HCT116 (cell line): ENCODE results near the gene TGFBR3L. TPM values are rescaled to one million over a fixed set of nuclear protein-coding genes. Genes with fewer than 3 reads are reported as not detected.

Experiments
- ATAC-seq: fragments of 200-7000 bp; cut with Tn5 transposase; 2 replicates; pipeline ENCODE4 v1.9.1; 2020; ENCODE audit warnings: mild to moderate bottlenecking, moderate library complexity
- BruUV-seq: library from RNA; stranded (reverse); fragments of 400-500 nt; replicated peaks from 2 replicates; lab custom pipeline; 2021; lab: Mats Ljungman, UMichigan
- CTCF ChIA-PET: fragments of 300-600 bp; sonication (Branson Sonifier 250); formaldehyde crosslinking; loops from one replicate; lab custom pipeline; 2021; ENCODE audit warnings: antibody characterized with exemption; lab: Charles Lee
- POLR2A ChIA-PET: fragments of 300-600, 350-600 bp; sonication (Branson Sonifier 250); formaldehyde crosslinking; loops from one replicate; lab custom pipeline; 2021; ENCODE audit warnings: antibody characterized with exemption; lab: Charles Lee
- RAD21 ChIA-PET, 2 experiments: fragments of 300-600 bp; sonication (Branson Sonifier 250); formaldehyde crosslinking; loops; one replicate each; lab custom pipeline; 2023; ENCODE audit warnings: low total read pairs in 2 of 2; ENCODE audit not compliant: uncharacterized antibody in 2 of 2, unreplicated experiment in 2 of 2, low non-redundant PET in 1 of 2; lab: Charles Lee
- DNase-seq: peaks from one replicate; pipeline ENCODE4 v3.0.0-alpha.2; 2010; ENCODE audit warnings: low read depth, low spot score
- H2AFZ ChIP-seq: fragments of 200-600 bp; shearing (Covaris generic), sonication (generic); 2 replicates; pipeline ENCODE4 v1.6.1; 2017; ENCODE audit warnings: low read depth, mixed run types, mixed read lengths, antibody characterized with exemption, low read length; ENCODE audit not compliant: poor library complexity, severe bottlenecking
- H3K27ac ChIP-seq: 2 replicates; pipeline ENCODE4 v1.5.1; 2012; ENCODE audit warnings: low read depth, low read length
- H3K27me3 ChIP-seq: fragments of 200-600 bp; sonication (generic); 2 replicates; pipeline ENCODE4 v1.6.1; 2016; ENCODE audit warnings: mixed run types, low read length, mixed read lengths; ENCODE audit not compliant: insufficient read depth
- H3K36me3 ChIP-seq, 2 experiments: fragments of 200-500 bp in 1 of 2; fragments of 200-600 bp in 1 of 2; sonication (Bioruptor generic) in 1 of 2; sonication (generic) in 1 of 2; 2 replicates each; pipeline versions ENCODE4 v1.5.1 to v1.6.1; 2014 to 2016; ENCODE audit warnings: low read length in 2 of 2, inconsistent platforms in 1 of 2, mixed read lengths in 1 of 2, mixed run types in 1 of 2; ENCODE audit not compliant: insufficient read depth in 2 of 2, control insufficient read depth in 1 of 2
- H3K4me1 ChIP-seq, 2 experiments: fragments of 200-600 bp in 1 of 2; sonication (generic) in 1 of 2; 2 replicates each; pipeline versions ENCODE4 v1.5.1 to v1.6.1; 2012 to 2017; ENCODE audit warnings: low read length in 2 of 2, inconsistent platforms in 1 of 2, mild to moderate bottlenecking in 1 of 2, mixed read lengths in 1 of 2, mixed run types in 1 of 2, moderate library complexity in 1 of 2; ENCODE audit not compliant: insufficient read depth in 2 of 2, control insufficient read depth in 1 of 2
- H3K4me2 ChIP-seq: fragments of 200-600 bp; sonication (generic); 2 replicates; pipeline ENCODE4 v1.6.1; 2017; ENCODE audit warnings: mixed run types, low read length, mixed read lengths
- H3K4me3 ChIP-seq, 2 experiments: fragments of 200-600 bp in 1 of 2; sonication (generic) in 1 of 2; replicated peaks in 1 of 2; 2 replicates each; pipeline ENCODE4 v1.5.1; 2011 to 2016; ENCODE audit warnings: low read length in 2 of 2, control low read depth in 1 of 2, low read depth in 1 of 2, mild to moderate bottlenecking in 1 of 2, mixed read lengths in 1 of 2, mixed run types in 1 of 2
- H3K79me2 ChIP-seq: fragments of 200-600 bp; sonication (generic); 2 replicates; pipeline ENCODE4 v1.6.1; 2017; ENCODE audit warnings: mild to moderate bottlenecking, mixed run types, low read length, moderate library complexity, mixed read lengths; ENCODE audit not compliant: insufficient read depth
- H3K9ac ChIP-seq: fragments of 200-600 bp; sonication (generic); 2 replicates; pipeline ENCODE4 v1.6.1; 2016; ENCODE audit warnings: low read length, mixed read lengths
- H3K9me2 ChIP-seq: fragments of 200-600 bp; sonication (generic), shearing (Covaris generic); 2 replicates; pipeline ENCODE4 v1.6.1; 2017; ENCODE audit warnings: mixed run types, mild to moderate bottlenecking, moderate library complexity; ENCODE audit not compliant: insufficient read depth
- H3K9me3 ChIP-seq, 2 experiments: fragments of 200-500 bp in 1 of 2; fragments of 200-600 bp in 1 of 2; sonication (Bioruptor generic) in 1 of 2; sonication (generic) in 1 of 2; 2 replicates each; pipeline ENCODE4 v1.6.1; 2014 to 2017; ENCODE audit warnings: low read length in 2 of 2, mixed read lengths in 2 of 2, inconsistent platforms in 1 of 2, low read depth in 1 of 2, mild to moderate bottlenecking in 1 of 2, mixed run types in 1 of 2, moderate library complexity in 1 of 2; ENCODE audit not compliant: control insufficient read depth in 1 of 2, insufficient read depth in 1 of 2
- H4K20me1 ChIP-seq: fragments of 200-600 bp; sonication (generic), shearing (Covaris generic); 2 replicates; pipeline ENCODE4 v1.6.1; 2017; ENCODE audit warnings: mixed run types, mild to moderate bottlenecking, moderate library complexity; ENCODE audit not compliant: insufficient read depth
- CEBPB ChIP-seq: IDR thresholded peaks from 2 replicates; pipeline ENCODE4 v1.6.1; 2012; ENCODE audit warnings: low read depth
- ELF1 ChIP-seq: IDR thresholded peaks from 2 replicates; pipeline ENCODE4 v1.6.1; 2012; ENCODE audit warnings: low read depth, borderline replicate concordance
- EZH2 ChIP-seq: fragments of 200-600 bp; sonication (generic); IDR thresholded peaks from 2 replicates; pipeline ENCODE4 v1.6.1; 2017; ENCODE audit warnings: antibody characterized with exemption, mixed run types
- EZH2phosphoT487 ChIP-seq: fragments of 200-600 bp; IDR thresholded peaks from 2 replicates; pipeline ENCODE4 v1.6.1; 2018; ENCODE audit warnings: antibody characterized with exemption, borderline replicate concordance
- JUND ChIP-seq: IDR thresholded peaks from 2 replicates; pipeline ENCODE4 v1.6.1; 2012
- MAX ChIP-seq: IDR thresholded peaks from 2 replicates; pipeline ENCODE4 v1.6.1; 2012
- POLR2A ChIP-seq: IDR thresholded peaks from 2 replicates; pipeline ENCODE4 v1.7.0; 2011; ENCODE audit warnings: borderline replicate concordance; ENCODE audit not compliant: insufficient read depth, insufficient read length; ENCODE audit errors: extremely low read depth
- POLR2AphosphoS5 ChIP-seq: IDR thresholded peaks from 2 replicates; pipeline ENCODE4 v1.6.1; 2011; ENCODE audit warnings: mild to moderate bottlenecking, low read depth, low read length, moderate library complexity
- RAD21 ChIP-seq: IDR thresholded peaks from 2 replicates; pipeline ENCODE4 v1.6.1; 2012; ENCODE audit warnings: low read depth, mild to moderate bottlenecking
- REST ChIP-seq: IDR thresholded peaks from 2 replicates; pipeline ENCODE4 v1.6.1; 2012; ENCODE audit warnings: low read depth
- SIN3A ChIP-seq: IDR thresholded peaks from 2 replicates; pipeline ENCODE4 v1.6.1; 2012; ENCODE audit warnings: low read depth
- SRF ChIP-seq: IDR thresholded peaks from 2 replicates; pipeline ENCODE4 v1.6.1; 2012; ENCODE audit warnings: low read depth
- TCF7L2 ChIP-seq: IDR thresholded peaks from 2 replicates; pipeline ENCODE4 v1.7.0; 2011; ENCODE audit warnings: borderline replicate concordance, inconsistent platforms; ENCODE audit not compliant: insufficient read depth, insufficient read length; ENCODE audit errors: extremely low read depth
- YY1 ChIP-seq: IDR thresholded peaks from 2 replicates; pipeline ENCODE4 v1.6.1; 2011; ENCODE audit warnings: low read length, low read depth, moderate library complexity, mild to moderate bottlenecking; ENCODE audit not compliant: insufficient replicate concordance; ENCODE audit errors: extremely low read depth
- ZFX ChIP-seq: fragments of 450-650 bp; IDR thresholded peaks from 2 replicates; pipeline ENCODE4 v1.6.1; 2017
- ZNF274 ChIP-seq: fragments of 200-500 bp; sonication (Bioruptor generic); IDR thresholded peaks from 2 replicates; pipeline ENCODE4 v1.6.1; 2014; ENCODE audit warnings: mild to moderate bottlenecking, low read depth, low read length, inconsistent platforms
- intact Hi-C: fragments of 100-400 bp; cut with micrococcal nuclease; formaldehyde crosslinking; loops from 2 replicates; pipeline ENCODE4 v1.10.0; 2022
- total RNA-seq: library from RNA; stranded (reverse); gene quantifications from one replicate; pipeline ENCODE4 v1.2.1, GENCODE V29; 2021; ENCODE audit not compliant: unreplicated experiment
- TF ChIP-seq, protein P1 (sequence below): IDR thresholded peaks from 2 replicates; pipeline ENCODE4 v1.6.1; 2011; ENCODE audit warnings: mild to moderate bottlenecking, low read length, moderate library complexity; ENCODE audit not compliant: insufficient replicate concordance; ENCODE audit errors: extremely low read depth
- TF ChIP-seq, protein P2 (sequence below): IDR thresholded peaks from 2 replicates; pipeline ENCODE4 v1.6.1; 2012

The TGFBR3L gene
- total RNA-seq, 1 experiment from 2014 or later = 30.9 TPM

- Histone ChIP-seq H3K79me2 (no peaks in the 10 kb centered on the region), H3K4me3 (no peak overlapping the region), H3K36me3 (no peaks in the 10 kb centered on the region), H4K20me1 (no peaks in the 10 kb centered on the region), H3K4me1 (peaks cover 0 to 8% of the 10 kb centered on the region in 2 experiments; a peak in 1 of 4 replicates), H3K4me2 (no peak overlapping the region), H3K27ac (no peak overlapping the region), H3K9me2 (no peaks in the 10 kb centered on the region), H3K9ac (no peak overlapping the region), H2AFZ (no peak overlapping the region), H3K27me3 (no peaks in the 10 kb centered on the region), H3K9me3 (no peaks in the 10 kb centered on the region)
- ChIA-PET POLR2A (no interaction called here), CTCF (interaction anchor here (1.8 kb wide), 1 partner anchor 9 kb away, joined by 6 read pairs; the partner anchor contains the start of gene TIMM44), RAD21 (no interaction called here)
- BruUV-seq = no TSS peak
- ATAC-seq (no peak), DNase-seq (no peak)
- intact Hi-C loops = no loop called here
- TF ChIP-seq, protein P1, sequence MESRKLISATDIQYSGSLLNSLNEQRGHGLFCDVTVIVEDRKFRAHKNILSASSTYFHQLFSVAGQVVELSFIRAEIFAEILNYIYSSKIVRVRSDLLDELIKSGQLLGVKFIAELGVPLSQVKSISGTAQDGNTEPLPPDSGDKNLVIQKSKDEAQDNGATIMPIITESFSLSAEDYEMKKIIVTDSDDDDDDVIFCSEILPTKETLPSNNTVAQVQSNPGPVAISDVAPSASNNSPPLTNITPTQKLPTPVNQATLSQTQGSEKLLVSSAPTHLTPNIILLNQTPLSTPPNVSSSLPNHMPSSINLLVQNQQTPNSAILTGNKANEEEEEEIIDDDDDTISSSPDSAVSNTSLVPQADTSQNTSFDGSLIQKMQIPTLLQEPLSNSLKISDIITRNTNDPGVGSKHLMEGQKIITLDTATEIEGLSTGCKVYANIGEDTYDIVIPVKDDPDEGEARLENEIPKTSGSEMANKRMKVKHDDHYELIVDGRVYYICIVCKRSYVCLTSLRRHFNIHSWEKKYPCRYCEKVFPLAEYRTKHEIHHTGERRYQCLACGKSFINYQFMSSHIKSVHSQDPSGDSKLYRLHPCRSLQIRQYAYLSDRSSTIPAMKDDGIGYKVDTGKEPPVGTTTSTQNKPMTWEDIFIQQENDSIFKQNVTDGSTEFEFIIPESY = no peak
- no peak for TF ChIP-seq ZFX
- TF ChIP-seq YY1 = no peak
- TF ChIP-seq REST = no peak
- TF ChIP-seq, protein P2, sequence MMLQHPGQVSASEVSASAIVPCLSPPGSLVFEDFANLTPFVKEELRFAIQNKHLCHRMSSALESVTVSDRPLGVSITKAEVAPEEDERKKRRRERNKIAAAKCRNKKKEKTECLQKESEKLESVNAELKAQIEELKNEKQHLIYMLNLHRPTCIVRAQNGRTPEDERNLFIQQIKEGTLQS = no peak
- no peak for TF ChIP-seq MAX
- TF ChIP-seq CEBPB = no peak
- no peak for TF ChIP-seq TCF7L2
- TF ChIP-seq POLR2A = no peak
- TF ChIP-seq JUND = no peak
- TF ChIP-seq SRF = no peak
- no peak for TF ChIP-seq SIN3A
- no peak for TF ChIP-seq ELF1
- no peak for TF ChIP-seq EZH2phosphoT487
- TF ChIP-seq POLR2AphosphoS5 = no peak
- TF ChIP-seq EZH2 = no peak
- no peak for TF ChIP-seq RAD21
- TF ChIP-seq ZNF274 = no peak
Measured at GRCh38 chr19:7953060-7953459, 38.4 kb downstream of the TGFBR3L start.
